Trophoblast cell (in vitro differentiated cells and primary cell): ENCODE results near the gene NUAK1.

ENCODE experiments used
- DNase-seq, 2 donors: peaks; one replicate each; pipeline ENCODE4 v3.0.0-alpha.2; 2016
- H2AFZ ChIP-seq: 2 replicates; pipeline ENCODE4 v1.6.1; 2013; ENCODE audit warnings: low read length, moderate library complexity, mild to moderate bottlenecking; ENCODE audit not compliant: insufficient read depth, poor library complexity
- H2AK5ac ChIP-seq: 2 replicates; pipeline ENCODE4 v1.6.1; 2013; ENCODE audit warnings: mild to moderate bottlenecking, low read length
- H2BK120ac ChIP-seq: 2 replicates; pipeline ENCODE4 v1.6.1; 2013; ENCODE audit warnings: low read length, mild to moderate bottlenecking, moderate library complexity; ENCODE audit not compliant: insufficient read depth, poor library complexity
- H2BK12ac ChIP-seq: 2 replicates; pipeline ENCODE4 v1.6.1; 2013; ENCODE audit warnings: mild to moderate bottlenecking, low read length, moderate library complexity
- H2BK5ac ChIP-seq: 2 replicates; pipeline ENCODE4 v1.6.1; 2013; ENCODE audit warnings: low read length, low read depth, moderate library complexity, mild to moderate bottlenecking; ENCODE audit not compliant: poor library complexity
- H3K14ac ChIP-seq: 2 replicates; pipeline ENCODE4 v1.6.1; 2013; ENCODE audit warnings: mild to moderate bottlenecking, low read length
- H3K18ac ChIP-seq: 2 replicates; pipeline ENCODE4 v1.6.1; 2013; ENCODE audit warnings: mild to moderate bottlenecking, low read length
- H3K23ac ChIP-seq: 2 replicates; pipeline ENCODE4 v1.6.1; 2013; ENCODE audit warnings: low read length
- H3K27ac ChIP-seq: 2 replicates; pipeline ENCODE4 v1.5.1; 2013; ENCODE audit warnings: low read depth, mild to moderate bottlenecking, inconsistent platforms, low read length, moderate library complexity
- H3K27me3 ChIP-seq: 2 replicates; pipeline ENCODE4 v1.6.1; 2013; ENCODE audit warnings: inconsistent platforms, mild to moderate bottlenecking, low read length, moderate library complexity; ENCODE audit not compliant: insufficient read depth
- H3K36me3 ChIP-seq, 2 experiments: 1 replicate in 1 of 2; 2 replicates in 1 of 2; pipeline ENCODE4 v1.6.1; 2013; ENCODE audit warnings: low read length in 2 of 2, mild to moderate bottlenecking in 2 of 2, moderate library complexity in 1 of 2; ENCODE audit not compliant: insufficient read depth in 2 of 2, control insufficient read depth in 1 of 2
- H3K4ac ChIP-seq: 2 replicates; pipeline ENCODE4 v1.6.1; 2013; ENCODE audit warnings: low read depth, mild to moderate bottlenecking, low read length, moderate library complexity
- H3K4me1 ChIP-seq, 2 experiments: 1 replicate in 1 of 2; 2 replicates in 1 of 2; pipeline ENCODE4 v1.6.1; 2013; ENCODE audit warnings: low read length in 2 of 2, mild to moderate bottlenecking in 2 of 2, moderate library complexity in 1 of 2; ENCODE audit not compliant: insufficient read depth in 2 of 2, control insufficient read depth in 1 of 2
- H3K4me2 ChIP-seq: 2 replicates; pipeline ENCODE4 v1.6.1; 2013; ENCODE audit warnings: inconsistent platforms, mild to moderate bottlenecking, low read length, moderate library complexity
- H3K4me3 ChIP-seq: 2 replicates; pipeline ENCODE4 v1.5.1; 2013; ENCODE audit warnings: mild to moderate bottlenecking, low read depth, low read length, inconsistent platforms
- H3K79me1 ChIP-seq: one replicate; pipeline ENCODE4 v1.6.1; 2013; ENCODE audit warnings: low read length
- H3K79me2 ChIP-seq: 2 replicates; pipeline ENCODE4 v1.6.1; 2013; ENCODE audit warnings: low read length, mild to moderate bottlenecking; ENCODE audit not compliant: control insufficient read depth, insufficient read depth, poor library complexity
- H3K9ac ChIP-seq: 2 replicates; pipeline ENCODE4 v1.6.1; 2013; ENCODE audit warnings: mild to moderate bottlenecking, low read length
- H3K9me3 ChIP-seq: 2 replicates; pipeline ENCODE4 v1.6.1; 2013; ENCODE audit warnings: low read depth, mild to moderate bottlenecking, control low read depth, inconsistent platforms, low read length; ENCODE audit not compliant: insufficient read depth
- H4K12ac ChIP-seq: 2 replicates; pipeline ENCODE4 v1.6.1; 2013; ENCODE audit warnings: low read depth, mild to moderate bottlenecking, low read length, moderate library complexity
- H4K8ac ChIP-seq: 2 replicates; pipeline ENCODE4 v1.6.1; 2013; ENCODE audit warnings: low read depth, mild to moderate bottlenecking, low read length, moderate library complexity
- H4K91ac ChIP-seq: one replicate; pipeline ENCODE4 v1.6.1; 2013; ENCODE audit warnings: low read depth, mild to moderate bottlenecking, low read length, moderate library complexity
- WGBS: extraction: QIAGEN DNeasy Blood & Tissue Kit; methylation state at CpG from one replicate; pipeline ENCODE4 v1.1.7; 2013; ENCODE audit warnings: missing lambda C conversion rate; ENCODE audit not compliant: insufficient read length, insufficient coverage; ENCODE audit errors: extremely low coverage; 5-methylcytosine and 5-hydroxymethylcytosine counted together

Gene NUAK1

DNA sequence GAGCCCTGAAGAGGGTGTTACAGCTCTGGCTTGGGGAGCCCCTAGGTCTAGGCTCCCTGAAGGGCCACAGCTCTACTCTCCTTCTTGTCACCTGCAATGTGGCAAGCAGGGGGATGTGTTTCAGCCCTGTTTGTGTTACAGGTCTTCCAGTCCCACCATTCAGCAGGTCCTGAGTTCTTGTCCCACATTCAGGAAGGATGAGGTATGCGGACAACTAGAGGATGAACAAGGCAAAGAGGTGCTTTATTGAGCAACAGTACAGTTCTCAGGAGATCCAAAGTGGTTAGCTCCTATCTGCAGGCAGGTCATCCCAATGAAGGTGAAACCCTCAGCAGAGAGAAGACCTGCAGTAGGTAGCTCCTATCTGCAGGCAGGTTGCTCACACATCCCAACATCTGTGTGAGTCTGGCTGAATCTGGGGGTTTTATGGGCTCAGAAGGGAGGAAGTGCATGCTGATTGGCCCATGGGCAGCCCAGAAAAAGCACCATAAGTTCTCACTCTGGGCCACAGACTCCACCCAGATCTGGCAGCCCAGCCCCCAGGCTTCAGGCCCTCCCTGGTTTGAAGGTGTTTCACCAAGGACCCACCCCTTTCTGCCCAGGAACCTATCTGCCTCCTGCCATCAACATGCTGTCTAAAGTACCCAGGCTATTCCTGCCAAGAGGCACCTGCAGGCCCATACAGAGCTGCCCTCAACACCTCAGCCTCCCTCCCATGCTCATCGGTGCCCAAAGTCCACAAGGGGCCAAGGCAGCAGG is 98.9 kb downstream of the NUAK1 start:
- peak overlapping the region; percentile 6 for H3K14ac ChIP-seq
- peaks cover 22% of the 10 kb centered on the region for H3K79me1 ChIP-seq
- no peak overlapping the region for H3K4me3 ChIP-seq
- no peaks in the 10 kb centered on the region for H3K27me3 ChIP-seq
- H2BK12ac ChIP-seq = no peak overlapping the region
- no peak overlapping the region for H3K9ac ChIP-seq
- H3K4me1 ChIP-seq = peaks cover 0 to 15% of the 10 kb centered on the region in 2 experiments
- H3K4me2 ChIP-seq = no peak overlapping the region
- H2BK120ac ChIP-seq = peak overlapping the region; percentile 10
- peak overlapping the region; percentile 4 for H4K8ac ChIP-seq
- no peak for DNase-seq
- peak overlapping the region; percentile 31 for H2AK5ac ChIP-seq
- H4K91ac ChIP-seq = peak overlapping the region; percentile 36
- no peak overlapping the region for H2AFZ ChIP-seq
- H3K36me3 ChIP-seq = no peaks in the 10 kb centered on the region
- no CpG with 5 or more reads among the region's 2 CpGs for WGBS
- H4K12ac ChIP-seq = no peak overlapping the region
- no peaks in the 10 kb centered on the region for H3K79me2 ChIP-seq
- no peak overlapping the region for H3K4ac ChIP-seq
- no peak overlapping the region for H3K27ac ChIP-seq
- H3K9me3 ChIP-seq = peaks cover 2% of the 10 kb centered on the region
- H2BK5ac ChIP-seq = no peak overlapping the region
- no peak overlapping the region for H3K23ac ChIP-seq
- H3K18ac ChIP-seq = peak overlapping the region; percentile 67

DNA sequence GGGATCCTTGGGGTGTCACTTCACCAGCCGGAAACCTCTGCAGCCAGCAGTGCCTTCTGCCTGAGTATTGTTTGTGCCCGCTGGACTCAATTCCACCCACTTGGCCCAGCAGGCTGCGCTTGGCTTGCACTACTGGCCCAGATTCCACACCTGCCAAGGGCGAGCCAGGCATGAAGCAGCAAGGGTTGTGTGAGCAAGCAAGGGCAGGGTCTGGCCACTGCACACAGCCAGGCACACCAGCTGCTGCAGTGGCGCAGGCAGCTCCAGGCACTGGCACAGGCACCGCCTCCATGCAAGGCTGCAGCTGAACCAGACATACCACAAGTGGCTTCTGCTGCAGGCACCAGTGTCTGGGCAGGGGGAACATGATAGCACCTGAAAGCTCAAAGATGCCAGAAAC is 99.5 kb downstream of the NUAK1 start:
- no peak overlapping the region for H3K9ac ChIP-seq
- no peak overlapping the region for H3K4ac ChIP-seq
- peak overlapping the region; percentile 39 for H3K14ac ChIP-seq
- H2AK5ac ChIP-seq = peak overlapping the region; percentile 11
- no peak overlapping the region for H2BK120ac ChIP-seq
- no peaks in the 10 kb centered on the region for H3K27me3 ChIP-seq
- H3K36me3 ChIP-seq = no peaks in the 10 kb centered on the region
- no peak overlapping the region for H4K12ac ChIP-seq
- peaks cover 2% of the 10 kb centered on the region for H3K9me3 ChIP-seq
- DNase-seq = peak in 1 of 2 donors; percentile 34
- WGBS = no CpG with 5 or more reads among the region's 6 CpGs
- H2BK12ac ChIP-seq = peak overlapping the region; percentile 51
- H3K18ac ChIP-seq = no peak overlapping the region
- peak overlapping the region; percentile 12 for H4K91ac ChIP-seq
- H3K79me2 ChIP-seq = no peaks in the 10 kb centered on the region
- peaks cover 23% of the 10 kb centered on the region for H3K79me1 ChIP-seq
- H3K27ac ChIP-seq = no peak overlapping the region
- H3K23ac ChIP-seq = no peak overlapping the region
- H2AFZ ChIP-seq = no peak overlapping the region
- H3K4me2 ChIP-seq = no peak overlapping the region
- no peak overlapping the region for H4K8ac ChIP-seq
- H2BK5ac ChIP-seq = no peak overlapping the region
- peak overlapping the region; percentile 2 for H3K4me3 ChIP-seq
- peaks cover 0 to 15% of the 10 kb centered on the region in 2 experiments for H3K4me1 ChIP-seq

DNA sequence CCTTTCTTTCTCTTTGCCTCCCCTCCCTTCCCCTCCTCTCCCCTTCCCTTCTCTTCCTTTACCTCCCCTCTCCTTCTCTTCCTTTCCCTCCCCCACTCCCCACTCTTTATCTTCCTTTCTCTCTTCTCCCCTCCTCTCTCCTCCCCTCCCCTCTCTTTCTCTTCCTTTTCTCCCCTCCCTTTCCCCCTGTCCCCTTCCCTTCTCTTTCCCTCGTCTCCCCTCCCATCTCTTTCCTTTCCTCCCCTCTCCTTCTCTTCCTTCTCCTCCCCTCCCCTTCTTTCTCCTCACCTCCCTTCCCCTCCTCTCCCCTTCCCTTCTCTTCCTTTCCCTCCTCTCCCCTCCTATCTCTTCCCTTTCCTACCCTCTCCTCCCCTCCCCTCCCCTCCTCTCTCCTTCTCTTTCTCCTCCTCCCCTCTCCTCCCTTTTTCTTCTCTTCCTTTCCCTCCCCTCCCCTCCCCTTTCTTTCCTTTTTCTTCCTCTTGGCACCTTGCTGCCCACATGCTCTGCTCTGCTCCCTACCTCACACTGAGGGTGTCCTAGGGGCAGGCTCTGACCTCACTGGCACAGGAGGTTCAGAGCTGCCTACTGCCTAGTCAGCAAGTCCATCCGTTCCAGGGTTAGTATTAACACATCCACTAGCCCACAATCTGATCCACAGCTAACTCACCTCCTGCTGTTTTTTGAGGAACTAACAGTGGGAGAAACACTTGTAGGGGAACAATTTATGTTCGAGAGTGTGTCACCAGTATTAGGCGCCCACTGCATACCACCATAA is 101.0 kb downstream of the NUAK1 start:
- peaks cover 6 to 21% of the 10 kb centered on the region in 2 experiments for H3K4me1 ChIP-seq

GRCh38 chr12:106035421-106035820 is 103.3 kb downstream of the NUAK1 start:
- Histone ChIP-seq H3K9me3 (peaks cover 2% of the 10 kb centered on the region), H4K91ac (peak overlapping the region; percentile 87), H2BK120ac (peak overlapping the region; percentile 50), H3K4ac (no peak overlapping the region), H3K79me1 (peaks cover 51% of the 10 kb centered on the region), H3K79me2 (peaks cover 7% of the 10 kb centered on the region), H4K12ac (no peak overlapping the region), H3K27me3 (no peaks in the 10 kb centered on the region), H2AK5ac (peak overlapping the region; percentile 12), H2BK5ac (peak overlapping the region; percentile 10), H3K4me3 (no peak overlapping the region), H3K23ac (no peak overlapping the region), H3K27ac (peak overlapping the region; percentile 6), H3K36me3 (no peaks in the 10 kb centered on the region), H3K4me1 (peaks cover 14 to 31% of the 10 kb centered on the region in 2 experiments), H3K14ac (peak overlapping the region; percentile 15), H2AFZ (no peak overlapping the region), H3K9ac (no peak overlapping the region), H3K4me2 (no peak overlapping the region), H3K18ac (peak overlapping the region; percentile 12), H2BK12ac (peak overlapping the region; percentile 58), H4K8ac (peak overlapping the region; percentile 31)
- no peak for DNase-seq
- WGBS = no CpG with 5 or more reads among the region's 5 CpGs

More for the DNA sequence above, 101.0 kb downstream of the NUAK1 start:
- no peak overlapping the region for H3K4me2 ChIP-seq
- H3K14ac ChIP-seq = peak overlapping the region; percentile 68
- no peak for DNase-seq
- no peaks in the 10 kb centered on the region for H3K36me3 ChIP-seq
- H3K9ac ChIP-seq = no peak overlapping the region
- H3K27me3 ChIP-seq = no peaks in the 10 kb centered on the region
- H2BK12ac ChIP-seq = peak overlapping the region; percentile 96
- no peak overlapping the region for H4K12ac ChIP-seq
- H4K91ac ChIP-seq = peak overlapping the region; percentile 75
- 90% methylated on average over 1 of the region's 4 CpGs for whole genome bisulfite sequencing
- peak overlapping the region; percentile 42 for H2BK5ac ChIP-seq
- no peak overlapping the region for H2AFZ ChIP-seq
- H3K4me3 ChIP-seq = no peak overlapping the region
- peak overlapping the region; percentile 60 for H2AK5ac ChIP-seq
- H2BK120ac ChIP-seq = peak overlapping the region; percentile 52
- peaks cover 2% of the 10 kb centered on the region for H3K9me3 ChIP-seq
- no peak overlapping the region for H4K8ac ChIP-seq
- peaks cover 32% of the 10 kb centered on the region for H3K79me1 ChIP-seq
- peak overlapping the region; percentile 32 for H3K18ac ChIP-seq
- no peak overlapping the region for H3K4ac ChIP-seq
- H3K27ac ChIP-seq = no peak overlapping the region
- no peak overlapping the region for H3K23ac ChIP-seq
- peaks cover 3% of the 10 kb centered on the region for H3K79me2 ChIP-seq
